Left forelimb (tissue), 1 donor: ENCODE data around the gene TRNAU1AP.
"Not testable (repeated sequence)": the region's sequence is repeated elsewhere in the genome, so short reads cannot be mapped to it uniquely, and the experiment has no call there.

Experiments
- DNase-seq: peaks from one replicate; pipeline ENCODE4 v3.0.0-alpha.2; 2018; ENCODE audit warnings: low spot score

The TRNAU1AP gene

DNA sequence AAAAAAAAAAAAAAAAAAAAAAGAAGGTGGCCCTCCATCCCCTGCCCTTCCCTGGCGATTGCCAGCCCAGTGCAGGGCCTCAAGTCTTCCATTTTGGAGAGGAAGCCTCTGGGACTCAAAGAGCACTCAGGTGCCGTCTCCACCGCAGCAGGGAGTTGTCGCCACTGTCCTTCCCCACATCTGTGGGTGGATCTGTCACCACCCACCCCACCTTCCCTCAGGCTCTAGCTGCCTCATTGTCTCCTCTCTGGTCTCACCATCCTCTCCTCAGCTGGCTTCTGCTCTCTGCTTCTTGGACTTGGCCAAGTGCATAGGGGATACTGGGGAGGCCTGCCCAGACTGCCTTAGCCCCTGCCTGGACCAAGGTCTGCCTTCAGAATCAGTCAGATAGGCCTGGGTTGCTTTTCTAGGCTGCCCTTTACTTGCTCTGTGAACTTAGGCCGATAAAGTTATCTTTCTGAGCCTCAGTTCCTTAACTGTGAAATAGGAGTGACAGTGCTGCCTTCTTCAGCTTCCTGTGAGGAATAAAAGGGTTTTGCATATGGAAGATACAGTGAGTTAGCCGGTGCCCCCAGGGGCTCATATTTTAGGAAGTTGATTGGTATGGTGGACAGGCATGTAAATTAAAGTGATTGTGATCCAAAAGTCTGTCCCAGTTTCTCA, 31.3 kb upstream of the TRNAU1AP start:
- no peak for DNase-seq

DNA sequence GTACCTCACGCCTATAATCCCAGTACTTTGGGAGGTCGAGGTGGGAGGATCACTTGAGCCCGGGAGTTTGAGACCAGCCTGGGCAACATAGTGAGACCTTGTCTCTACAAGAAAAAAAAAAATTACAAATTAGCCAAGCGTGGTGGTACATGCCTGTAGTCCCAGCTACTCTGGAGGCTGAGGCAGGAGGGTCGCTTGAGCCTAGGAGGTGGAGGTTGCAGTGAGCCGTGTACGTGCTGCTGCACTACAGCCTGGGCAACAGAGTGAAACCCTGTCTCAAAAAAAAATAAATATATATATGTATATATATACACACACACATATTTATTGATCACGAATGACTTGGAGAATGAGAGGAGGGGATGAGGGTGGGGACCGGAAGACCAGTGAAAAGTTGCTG, 30.3 kb upstream of the TRNAU1AP start:
- DNase-seq, result not testable (repeated sequence)

DNA sequence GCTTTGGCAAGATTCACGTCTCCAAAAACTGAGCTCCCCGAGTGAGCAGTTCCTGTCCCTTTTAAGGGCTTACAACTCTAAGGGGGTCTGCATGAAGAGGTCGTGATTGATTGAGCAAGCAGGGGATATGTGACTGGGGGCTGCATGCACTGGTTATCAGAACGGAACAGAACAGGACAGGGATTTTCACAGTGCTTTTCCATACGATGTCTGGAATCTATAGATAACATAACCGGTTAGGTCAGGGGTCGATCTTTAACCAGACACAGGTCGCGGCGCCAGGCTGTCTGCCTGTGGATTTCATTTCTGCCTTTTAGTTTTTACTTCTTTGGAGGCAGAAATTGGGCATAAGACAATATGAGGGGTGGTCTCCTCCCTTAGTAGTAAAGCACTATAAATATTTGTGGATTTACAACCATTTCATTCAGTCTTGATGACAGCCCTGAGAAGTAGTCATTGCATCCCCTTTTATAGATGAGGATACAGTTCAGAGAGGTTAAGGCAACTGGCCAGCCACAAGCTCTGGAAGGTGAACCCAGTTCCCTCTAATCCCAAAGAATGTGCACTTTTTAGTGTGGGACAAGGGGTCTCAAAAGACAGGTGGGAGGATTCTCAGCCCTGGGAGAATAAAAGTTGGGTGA, 27.8 kb upstream of the TRNAU1AP start:
- not testable (repeated sequence) for DNase-seq

DNA sequence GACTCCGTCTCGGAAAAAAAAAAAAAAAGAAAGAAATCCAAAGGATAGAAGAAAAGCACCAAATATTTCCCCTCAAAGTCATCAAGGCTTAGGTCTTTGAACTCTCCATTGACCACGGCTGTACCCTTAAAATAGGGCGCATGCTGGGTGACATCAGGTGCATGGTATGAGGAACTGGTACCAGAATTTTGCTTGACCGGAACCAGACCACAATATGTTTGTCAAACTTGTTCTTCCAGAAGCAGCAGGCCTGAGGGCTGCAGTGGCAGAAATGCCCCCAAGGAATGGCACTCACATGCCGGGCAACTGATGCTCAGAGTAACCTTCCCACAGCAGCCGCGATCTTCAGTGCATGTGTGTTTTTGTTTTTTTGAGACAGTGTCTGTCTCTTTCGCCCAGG, 26.0 kb upstream of the TRNAU1AP start:
- no peak for DNase-seq

DNA sequence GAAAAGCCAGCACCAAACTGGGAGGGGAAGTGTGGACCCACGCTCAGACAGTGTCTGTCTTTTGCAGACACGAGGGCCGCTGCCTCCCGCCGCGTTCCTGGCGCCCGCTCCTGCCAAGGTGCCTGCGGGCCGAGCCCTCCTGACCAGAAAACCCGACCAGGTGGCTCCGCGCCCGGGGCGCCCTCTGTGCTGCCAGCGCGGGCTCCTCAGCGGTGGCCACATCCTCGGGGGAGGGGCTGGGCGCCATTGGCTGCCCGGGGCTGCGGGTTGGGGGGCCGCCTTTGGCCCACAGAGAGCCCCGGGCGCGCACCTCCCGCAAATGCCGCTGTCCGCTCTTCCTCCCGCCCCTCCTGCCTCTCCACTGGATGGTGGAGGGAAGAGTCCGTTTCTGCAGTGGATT, 22.4 kb upstream of the TRNAU1AP start:
- DNase-seq, result no peak

DNA sequence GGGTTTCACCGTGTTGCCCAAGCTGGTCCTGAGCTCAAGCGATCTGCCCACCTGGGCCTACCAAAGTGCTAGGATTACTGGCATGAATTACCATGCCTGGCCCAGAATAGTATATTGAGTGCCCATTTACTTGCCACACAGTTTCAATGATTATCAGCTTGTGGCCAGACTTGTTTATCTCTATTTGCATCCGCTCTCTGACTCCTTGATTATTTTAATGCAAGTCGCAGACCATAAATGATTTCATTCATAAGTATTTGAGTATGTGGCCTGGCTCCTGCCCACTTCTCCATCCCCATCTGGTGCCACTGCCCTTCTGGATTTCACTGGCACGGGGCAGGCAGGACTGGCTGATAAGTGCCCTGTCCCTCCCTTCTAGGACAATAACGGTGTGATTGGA, 18.2 kb upstream of the TRNAU1AP start:
- DNase-seq, result no peak

DNA sequence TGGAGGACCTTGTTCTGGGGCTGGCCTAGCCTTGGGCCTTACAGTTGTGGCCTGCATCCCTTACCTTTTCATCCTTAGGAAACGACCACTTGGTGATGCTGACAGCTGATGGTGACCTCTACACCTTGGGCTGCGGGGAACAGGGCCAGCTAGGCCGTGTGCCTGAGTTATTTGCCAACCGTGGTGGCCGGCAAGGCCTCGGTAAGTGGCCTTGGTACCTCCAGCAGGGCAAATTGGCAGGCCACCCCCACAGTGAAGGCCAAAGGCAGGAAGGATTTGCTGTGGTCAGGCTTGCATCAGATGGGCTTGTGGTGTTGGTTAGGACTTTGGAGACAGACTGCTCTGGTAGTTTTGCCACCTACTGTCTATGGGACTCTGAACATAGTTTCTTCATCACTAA, 17.7 kb upstream of the TRNAU1AP start:
- DNase-seq, result no peak

DNA sequence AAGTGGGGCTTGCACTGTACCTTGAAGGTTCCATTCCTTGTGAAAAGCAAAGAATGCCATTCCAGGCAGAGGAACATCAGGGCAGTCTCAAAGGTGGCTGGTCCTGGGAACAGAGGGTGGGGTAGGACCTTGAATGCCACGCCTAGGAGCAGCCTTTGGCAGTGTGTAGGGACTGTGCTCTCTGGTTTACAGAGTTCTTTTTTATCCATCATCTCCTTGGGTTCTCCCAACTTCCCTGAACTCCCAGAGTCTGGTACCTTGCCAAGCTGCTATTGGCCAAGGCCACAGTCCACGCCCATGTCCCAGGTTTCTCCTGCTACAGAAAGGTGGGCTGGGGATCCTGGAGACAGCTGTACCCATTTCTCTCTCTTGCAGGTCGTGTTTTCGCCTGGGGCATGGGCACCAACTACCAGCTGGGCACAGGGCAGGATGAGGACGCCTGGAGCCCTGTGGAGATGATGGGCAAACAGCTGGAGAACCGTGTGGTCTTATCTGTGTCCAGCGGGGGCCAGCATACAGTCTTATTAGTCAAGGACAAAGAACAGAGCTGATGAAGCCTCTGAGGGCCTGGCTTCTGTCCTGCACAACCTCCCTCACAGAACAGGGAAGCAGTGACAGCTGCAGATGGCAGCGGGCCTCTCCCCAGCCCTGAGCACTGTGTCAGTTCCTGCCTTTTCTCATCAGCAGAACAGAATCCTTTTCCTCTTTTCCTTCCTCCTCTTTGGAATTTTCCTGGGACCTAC, 15.3 kb upstream of the TRNAU1AP start:
- DNase-seq, result no peak

DNA sequence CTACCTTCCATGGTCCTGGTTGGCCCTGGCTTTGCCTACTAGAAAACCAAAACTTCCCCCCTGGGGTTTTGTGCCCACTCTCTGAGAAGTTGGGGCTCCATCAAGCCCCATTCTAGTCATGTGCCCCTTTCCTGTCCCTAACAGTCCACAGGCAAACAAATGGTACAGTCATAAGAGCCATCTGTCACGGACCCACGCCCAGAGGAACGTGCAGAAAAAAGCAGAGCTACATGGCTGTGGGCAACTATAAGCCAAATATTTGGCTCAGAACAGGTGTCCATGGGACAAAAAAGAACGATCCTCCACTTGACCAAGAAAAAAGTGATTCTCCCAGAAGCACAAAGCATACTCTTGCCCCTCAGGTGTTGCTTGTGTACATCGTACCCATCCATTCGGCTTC, 14.6 kb upstream of the TRNAU1AP start:
- DNase-seq, result no peak

DNA sequence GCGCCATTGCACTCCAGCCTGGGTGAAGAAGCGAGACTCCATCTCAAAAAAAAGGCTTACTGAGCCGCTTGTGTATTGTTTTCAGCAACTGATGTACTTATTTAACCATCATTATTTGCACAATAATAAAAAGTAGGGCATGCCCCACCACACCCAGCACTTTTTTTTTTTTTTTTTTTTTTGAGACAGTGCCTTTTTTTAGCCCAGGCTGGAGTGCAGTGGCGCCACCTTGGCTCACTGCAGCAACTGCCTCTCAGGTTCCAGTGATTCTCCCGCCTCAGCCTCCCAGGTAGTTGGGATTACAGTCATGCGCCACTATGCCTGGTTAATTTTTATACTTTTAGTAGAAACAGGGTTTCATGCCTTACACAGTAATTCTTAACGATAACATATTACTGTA, 12.2 kb upstream of the TRNAU1AP start:
- DNase-seq, result no peak

DNA sequence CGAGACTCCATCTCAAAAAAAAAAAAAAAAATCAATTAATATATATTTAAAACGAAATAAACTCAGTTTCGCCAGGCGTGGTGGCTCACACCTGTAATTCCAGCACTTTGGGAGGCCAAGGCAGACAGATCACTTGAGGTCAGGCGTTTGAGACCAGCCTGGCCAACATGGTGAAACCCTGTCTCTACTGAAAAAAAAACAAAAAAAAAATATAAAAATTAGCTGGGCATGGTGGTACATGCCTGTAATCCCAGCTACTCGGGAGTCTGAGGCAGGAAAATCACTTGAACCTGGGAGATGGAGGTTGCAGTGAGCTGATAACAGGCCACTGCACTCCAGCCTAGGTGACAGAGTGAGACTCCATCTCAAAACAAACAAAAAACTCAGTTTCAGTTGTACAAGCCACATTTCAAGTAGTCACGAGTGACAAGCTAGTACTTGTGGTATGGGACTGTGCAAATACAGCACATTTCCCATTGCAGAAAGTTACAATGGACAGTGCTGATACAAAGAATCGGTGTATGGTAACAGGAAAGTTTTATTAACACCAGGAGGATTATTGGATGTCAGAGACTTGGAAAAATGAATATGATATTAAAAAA, 11.4 kb upstream of the TRNAU1AP start:
- DNase-seq, result not testable (repeated sequence)

DNA sequence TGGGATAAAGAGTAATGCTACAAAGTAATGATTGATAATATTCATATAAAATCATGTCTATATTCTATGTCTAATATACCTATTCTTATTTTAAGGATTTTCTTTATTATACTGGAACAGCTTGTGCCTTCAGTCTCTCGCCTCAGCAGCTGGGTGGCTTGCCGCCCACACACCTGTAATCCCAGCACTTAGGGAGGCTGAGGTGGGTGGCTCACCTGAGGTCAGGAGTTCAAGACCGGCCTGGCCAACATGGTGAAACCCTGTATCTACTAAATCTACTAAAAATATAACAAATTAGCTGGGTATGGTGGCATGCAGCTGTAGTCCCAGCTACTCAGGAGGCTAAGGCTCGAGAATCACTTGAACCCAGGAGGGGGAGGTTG, 7.6 kb upstream of the TRNAU1AP start:
- no peak for DNase-seq

DNA sequence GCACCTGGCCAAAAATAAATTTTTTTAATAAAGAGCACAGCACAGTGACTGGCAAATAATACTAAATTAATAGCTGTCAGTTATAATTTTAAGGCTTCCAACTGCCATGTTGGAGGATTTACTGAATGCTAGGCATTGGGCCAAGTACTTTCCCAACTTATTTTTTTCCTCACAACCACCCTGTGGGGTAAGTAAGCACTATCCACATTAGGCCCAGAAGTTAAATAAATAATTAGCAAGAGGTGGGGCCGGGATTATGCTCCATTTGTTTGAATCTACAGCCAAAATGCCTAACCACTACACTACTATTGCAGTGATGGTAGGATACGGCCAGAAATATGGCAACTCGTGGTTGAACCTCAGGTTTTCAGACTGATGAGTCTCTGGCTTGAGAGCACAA, 4.6 kb upstream of the TRNAU1AP start:
- no peak for DNase-seq

DNA sequence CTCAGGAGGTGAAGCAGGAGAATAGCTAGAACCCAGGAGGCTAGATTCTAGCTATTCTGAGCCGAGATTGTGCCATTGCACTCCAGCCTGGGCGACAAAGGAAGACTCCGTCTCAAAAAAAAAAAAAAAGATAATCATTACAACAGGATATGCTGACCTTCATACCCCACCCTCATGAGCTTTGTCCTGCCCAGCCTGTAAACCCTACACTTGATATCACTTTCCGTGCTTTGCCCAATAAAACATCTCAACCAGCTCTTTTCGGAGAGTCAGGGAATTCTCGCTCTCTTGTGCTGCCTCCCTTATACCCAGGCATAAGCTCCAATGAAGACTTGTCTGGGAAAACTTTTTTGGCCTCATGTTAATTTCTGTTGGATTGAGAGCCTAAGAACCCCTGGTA, 1.5 kb upstream of the TRNAU1AP start:
- DNase-seq, result no peak

DNA sequence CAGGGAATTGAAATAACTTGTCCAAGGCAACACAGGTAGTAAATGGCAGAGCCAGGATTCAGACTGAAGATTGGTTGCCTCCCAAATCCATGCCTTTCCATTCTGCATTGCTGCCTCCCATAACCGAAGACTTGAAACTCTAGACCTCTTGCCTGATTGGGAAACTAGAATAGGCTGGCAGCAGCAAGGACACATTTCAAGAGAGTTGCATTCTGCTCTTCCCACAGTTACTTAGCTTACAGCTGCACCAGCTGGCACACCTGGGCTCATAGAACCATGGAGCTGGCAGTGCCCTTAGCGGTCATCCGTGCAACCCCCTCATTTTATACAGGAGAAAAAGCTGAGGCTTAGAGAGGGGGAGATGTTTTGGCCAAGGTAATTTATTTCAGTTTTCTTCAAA, 8.0 kb downstream of the TRNAU1AP start:
- no peak for DNase-seq

DNA sequence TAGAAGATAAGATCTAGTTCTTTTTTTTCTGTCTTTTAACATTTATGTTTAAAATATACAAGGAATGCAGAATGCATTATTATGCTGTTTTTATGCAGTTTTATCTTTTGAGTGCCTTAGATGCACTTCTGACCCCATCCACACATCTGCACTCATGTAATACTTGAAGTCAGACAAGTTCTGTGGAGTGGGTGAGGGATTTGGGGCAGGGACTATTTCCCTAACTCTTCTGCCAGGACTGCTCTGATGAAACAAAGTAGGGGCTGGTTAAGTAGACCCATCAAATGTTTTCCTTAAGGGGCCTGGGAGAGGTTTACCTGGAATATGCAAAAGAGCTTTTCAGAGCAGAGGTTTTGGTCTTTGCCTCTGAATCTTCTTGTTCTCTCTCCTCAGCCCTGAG, 11.4 kb downstream of the TRNAU1AP start:
- DNase-seq, result no peak

DNA sequence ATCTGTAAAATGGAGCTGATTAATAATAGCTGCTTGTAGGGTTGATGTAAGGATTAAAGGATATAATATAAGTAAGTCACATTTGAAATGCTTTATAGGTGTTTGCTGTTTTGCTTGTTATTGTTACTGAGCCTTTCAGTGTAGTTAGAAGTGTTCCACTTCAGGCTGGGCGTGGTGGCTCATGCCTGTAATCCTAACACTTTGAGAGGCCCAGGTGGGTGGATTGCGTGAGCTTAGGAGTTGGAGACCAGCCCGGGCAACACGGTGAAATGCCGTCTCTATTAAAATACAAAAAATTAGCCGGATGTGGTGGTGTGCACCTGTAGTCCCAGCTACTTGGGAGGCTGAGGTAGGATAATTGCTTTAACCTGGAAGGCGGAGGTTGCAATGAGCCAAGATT, 12.2 kb downstream of the TRNAU1AP start:
- no peak for DNase-seq

DNA sequence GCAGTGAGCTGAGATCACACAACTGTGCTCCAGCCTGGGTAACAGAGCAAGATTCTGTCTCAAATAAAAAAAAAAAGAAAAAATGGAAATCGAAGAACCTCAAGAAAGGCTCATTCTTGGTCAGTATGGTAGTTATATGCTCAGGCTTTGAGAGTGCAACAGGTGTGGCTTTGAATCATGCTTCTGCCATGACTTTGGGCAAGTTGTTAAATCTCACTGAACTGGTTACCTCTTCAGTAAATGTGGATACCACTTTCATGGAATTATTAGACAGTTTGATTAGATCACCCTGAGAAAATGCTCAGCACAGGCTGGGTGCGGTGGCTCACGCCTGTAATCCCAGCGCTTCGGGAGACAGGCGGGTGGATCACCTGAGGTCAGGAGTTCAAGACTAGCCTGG, 12.8 kb downstream of the TRNAU1AP start:
- no peak for DNase-seq

DNA sequence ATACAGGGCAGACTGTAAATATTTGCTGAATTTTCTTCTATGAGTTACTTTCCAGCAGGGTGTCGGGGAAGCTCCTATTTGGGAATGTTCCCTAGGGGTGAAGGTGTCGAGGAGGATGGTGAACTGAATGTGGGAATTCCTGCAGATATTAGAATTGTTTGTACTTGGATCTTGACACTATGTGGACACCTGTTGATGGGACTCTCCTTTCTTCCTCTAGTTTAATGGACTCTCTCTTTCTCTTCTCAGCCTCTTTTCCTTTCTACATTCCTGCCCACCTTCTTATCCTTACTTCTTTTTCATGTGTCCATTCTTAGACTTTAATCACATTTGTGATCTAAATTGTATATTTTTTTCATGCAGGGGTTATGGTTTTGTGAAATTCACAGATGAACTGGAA, 14.0 kb downstream of the TRNAU1AP start:
- DNase-seq, result no peak

DNA sequence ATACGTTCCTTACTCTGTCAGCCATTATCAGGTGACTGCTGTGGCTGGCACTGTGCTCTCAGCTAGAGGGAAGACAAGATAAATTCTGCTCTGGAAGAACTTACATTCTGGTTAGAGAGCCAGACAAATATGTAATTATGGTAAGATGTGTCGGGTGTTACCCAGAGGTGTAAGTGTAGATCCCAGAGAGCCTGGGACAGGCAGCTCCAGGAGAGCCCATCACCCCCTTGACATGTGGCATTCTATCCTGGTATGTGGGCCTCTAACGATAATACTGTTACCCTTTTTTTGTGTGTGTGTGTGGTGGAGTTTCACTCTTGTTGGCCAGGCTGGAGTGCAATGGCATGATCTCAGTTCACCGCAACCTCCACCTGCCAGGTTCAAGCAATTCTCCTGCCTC, 19.0 kb downstream of the TRNAU1AP start:
- DNase-seq, result no peak

DNA sequence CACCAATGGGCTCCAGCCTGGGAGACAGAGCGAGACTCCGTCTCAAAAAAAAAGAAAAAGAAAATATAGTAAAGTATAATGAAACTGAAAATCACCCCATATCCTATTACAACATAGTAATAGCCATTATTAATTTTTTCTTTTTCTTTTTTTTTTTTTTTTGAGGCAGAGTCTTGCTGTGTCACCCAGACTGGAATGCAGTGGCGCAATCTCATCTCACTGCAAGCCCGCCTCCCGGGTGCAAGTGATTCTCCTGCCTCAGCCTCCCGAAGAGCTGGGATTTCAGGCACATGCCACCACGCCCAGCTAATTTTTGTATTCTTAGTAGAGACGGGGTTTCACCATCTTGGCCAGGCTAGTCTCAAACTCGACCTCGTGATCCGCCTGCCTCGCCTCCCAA, 20.0 kb downstream of the TRNAU1AP start:
- DNase-seq, result not testable (repeated sequence)

DNA sequence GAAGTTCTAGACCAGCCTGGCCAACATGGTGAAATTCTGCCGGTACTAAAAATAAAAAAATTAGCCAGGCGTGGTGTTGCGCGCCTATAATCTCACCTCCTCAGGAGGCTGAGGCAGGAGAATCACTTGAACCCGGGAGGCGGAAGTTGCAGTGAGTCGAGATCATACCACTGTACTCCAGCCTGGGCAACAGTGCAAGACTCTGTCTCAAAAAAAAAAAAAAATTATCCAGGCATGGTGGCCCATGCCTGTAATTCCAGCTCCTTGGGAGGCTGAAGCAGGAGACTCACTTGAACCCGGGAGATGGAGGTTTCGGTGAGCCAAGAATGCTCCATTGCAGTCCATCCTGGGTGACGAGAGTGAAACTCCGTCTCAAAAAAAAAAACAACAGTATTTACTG, 20.7 kb downstream of the TRNAU1AP start:
- DNase-seq, result no peak

DNA sequence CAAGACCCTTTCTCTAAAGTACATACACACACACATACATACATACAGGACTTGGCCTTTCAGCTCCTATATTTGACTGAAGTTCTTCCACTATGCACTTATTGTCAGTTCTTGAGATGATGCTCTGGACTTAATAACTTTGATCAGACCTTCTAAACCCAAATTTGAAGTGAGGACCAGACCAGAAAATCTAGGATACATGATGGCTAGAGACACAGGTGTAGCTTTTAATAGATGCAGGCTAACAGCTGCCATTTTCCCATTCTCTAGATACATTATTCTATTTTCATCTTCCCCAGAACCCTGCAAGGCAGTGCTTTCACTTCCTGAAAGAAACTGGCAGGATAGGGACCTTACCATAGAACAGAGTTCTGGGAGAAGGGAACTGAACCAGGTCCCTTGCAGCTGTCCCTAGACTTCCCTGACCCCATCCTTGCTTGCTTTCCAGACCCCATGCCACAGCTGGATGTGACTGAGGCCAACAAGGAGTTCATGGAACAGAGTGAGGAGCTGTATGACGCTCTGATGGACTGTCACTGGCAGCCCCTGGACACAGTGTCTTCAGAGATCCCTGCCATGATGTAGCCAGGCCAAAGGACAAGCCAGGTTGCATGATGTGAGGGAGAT, 24.3 kb downstream of the TRNAU1AP start:
- DNase-seq, result no peak
